Mucosa of gallbladder (tissue), 1 donor: ENCODE results near the gene TACC3. TPM values are rescaled to one million over a fixed set of nuclear protein-coding genes. Genes with fewer than 3 reads are reported as not detected.

Source experiments
- DNase-seq: peaks from one replicate; pipeline ENCODE4 v3.0.0-alpha.2; 2020; ENCODE audit warnings: low spot score
- total RNA-seq: library from RNA; stranded (reverse); gene quantifications from one replicate; pipeline ENCODE4 v1.2.1, GENCODE V29; 2021
- donor health status: DM: no; HTN: no; CAD: no.

TACC3 gene
- total RNA-seq, 1 donor from 2014 or later: 16.2 TPM

GRCh38 chr4:1793940-1794808 is 72.9 kb downstream of the TACC3 start:
- no peak for DNase-seq

Other genes with a start within 250 kb of the TACC3 start
- 1.6 TPM for gene FAM53A, start 37.2 kb upstream of the TACC3 start, total RNA-seq
- 26.4 TPM for gene SLBP, start 9.2 kb upstream of the TACC3 start, total RNA-seq
- 60.5 TPM for gene TMEM129, start 198 bp upstream of the TACC3 start, total RNA-seq
- 104 TPM for gene FGFR3, start 71.8 kb downstream of the TACC3 start, total RNA-seq
- 45.0 TPM for gene LETM1, start 134.6 kb downstream of the TACC3 start, total RNA-seq
- 45.9 TPM for gene NSD2, start 149.9 kb downstream of the TACC3 start, total RNA-seq